A549 (cell line): ENCODE results near the gene PRKN. TPM values are rescaled to one million over a fixed set of nuclear protein-coding genes. Genes with fewer than 3 reads are reported as not detected.

Experiments used
- ATAC-seq, 2 experiments: fragments of 200-7000 bp in 1 of 2; fragments of >200 bp in 1 of 2; cut with Nextera tagmentation in 1 of 2; cut with Tn5 transposase in 1 of 2; 3 replicates each; pipeline versions ENCODE4 v1.8.0 to v1.9.1; 2018 to 2020; ENCODE audit warnings: mild to moderate bottlenecking in 1 of 2, moderate library complexity in 1 of 2
- CTCF ChIA-PET: fragments of 300-600 bp; sonication (Branson Sonifier 250); formaldehyde crosslinking; extraction: SDS; loops from one replicate; lab custom pipeline; 2021; ENCODE audit warnings: antibody characterized with exemption, inconsistent platforms; lab: Yijun Ruan, JAX
- POLR2A ChIA-PET: fragments of 350-600 bp; formaldehyde crosslinking; extraction: SDS; loops from one replicate; lab custom pipeline; 2021; ENCODE audit warnings: antibody characterized with exemption, inconsistent platforms; lab: Yijun Ruan, JAX
- DNase-seq, 2 experiments: peaks; one replicate each; pipeline versions ENCODE4 v3.0.0 to v3.0.0-alpha.2; 2011 to 2016; ENCODE audit warnings: low read depth in 1 of 2, low spot score in 1 of 2
- FAIRE-seq: peaks from 2 replicates; lab custom pipeline; 2011; peaks lifted over from hg19 to GRCh38; lab: Jason Lieb, UNC
- H3K27ac ChIP-seq, 2 experiments: fragments of >200 bp; sonication (Bioruptor Twin); formaldehyde crosslinking; 3 replicates each; pipeline ENCODE4 v1.5.1; 2016 to 2017
- H3K4me1 ChIP-seq: fragments of >200 bp; sonication (Bioruptor Twin); formaldehyde crosslinking; 3 replicates; pipeline ENCODE4 v1.6.1; 2016
- H3K4me2 ChIP-seq: fragments of >200 bp; sonication (Bioruptor Twin); formaldehyde crosslinking; 3 replicates; pipeline ENCODE4 v1.6.1; 2016
- H3K4me3 ChIP-seq: fragments of >200 bp; sonication (Bioruptor Twin); formaldehyde crosslinking; 3 replicates; pipeline ENCODE4 v1.5.1; 2016
- H3K9me3 ChIP-seq: fragments of >200 bp; sonication (Bioruptor Twin); formaldehyde crosslinking; 3 replicates; pipeline ENCODE4 v1.6.1; 2016
- ATOH8 ChIP-seq: fragments of 250-450 bp; sonication (Bioruptor Pico); IDR thresholded peaks from 2 replicates; pipeline ENCODE4 v1.5.0; 2020; ENCODE audit warnings: low read depth, mild to moderate bottlenecking, moderate library complexity
- CBX2 ChIP-seq: fragments of 200-600 bp; sonication (generic); IDR thresholded peaks from 2 replicates; pipeline ENCODE4 v1.6.1; 2016; ENCODE audit warnings: low read depth, mild to moderate bottlenecking, borderline replicate concordance
- CEBPB ChIP-seq, 2 experiments: fragments of >200 bp in 1 of 2; sonication (Bioruptor Twin) in 1 of 2; formaldehyde crosslinking in 1 of 2; IDR thresholded peaks; 2 replicates each; pipeline ENCODE4 v1.6.1; 2012 to 2016
- ESRRA ChIP-seq: fragments of 150-350 bp; IDR thresholded peaks from 2 replicates; pipeline ENCODE4 v1.6.1; 2014; ENCODE audit warnings: mild to moderate bottlenecking, low read length, borderline replicate concordance
- FOSB ChIP-seq: fragments of 250-450 bp; sonication (Bioruptor Pico); IDR thresholded peaks from 2 replicates; pipeline ENCODE4 v1.5.0; 2020; ENCODE audit warnings: mild to moderate bottlenecking, moderate library complexity
- GATA3 ChIP-seq: IDR thresholded peaks from 2 replicates; pipeline ENCODE4 v1.6.1; 2012; ENCODE audit warnings: borderline replicate concordance
- HDAC2 ChIP-seq: fragments of 200-600 bp; sonication (generic); IDR thresholded peaks from 2 replicates; pipeline ENCODE4 v1.6.1; 2016
- HEYL ChIP-seq: fragments of 250-450 bp; sonication (Bioruptor Pico); IDR thresholded peaks from 2 replicates; pipeline ENCODE4 v1.8.0; 2021; ENCODE audit warnings: mild to moderate bottlenecking, moderate library complexity
- JUN ChIP-seq, 2 experiments: fragments of >200 bp; sonication (Bioruptor Twin); formaldehyde crosslinking; IDR thresholded peaks; 2 replicates in 1 of 2; 3 replicates in 1 of 2; pipeline ENCODE4 v1.6.1; 2016 to 2017
- JUNB ChIP-seq: fragments of >200 bp; sonication (Bioruptor Twin); formaldehyde crosslinking; IDR thresholded peaks from 2 replicates; pipeline ENCODE4 v1.6.1; 2016
- MAX ChIP-seq: IDR thresholded peaks from 2 replicates; pipeline ENCODE4 v1.6.1; 2012
- MYC ChIP-seq: IDR thresholded peaks from 2 replicates; pipeline ENCODE4 v1.6.1; 2012; ENCODE audit warnings: mild to moderate bottlenecking, inconsistent platforms, low read length, improper control_type of control experiment, borderline replicate concordance
- NFE2L2 ChIP-seq: fragments of 150-350 bp; conservative IDR thresholded peaks from 2 replicates; pipeline ENCODE4 v1.6.1; 2014; ENCODE audit warnings: low read length
- NPAS2 ChIP-seq: fragments of 250-450 bp; sonication (Bioruptor Pico); IDR thresholded peaks from 2 replicates; pipeline ENCODE4 v1.8.0; 2022; ENCODE audit warnings: mild to moderate bottlenecking, moderate library complexity, borderline replicate concordance
- NR3C1 ChIP-seq: fragments of >200 bp; sonication (Bioruptor Twin); formaldehyde crosslinking; IDR thresholded peaks from 3 replicates; pipeline ENCODE4 v1.6.1; 2017
- PBX3 ChIP-seq: IDR thresholded peaks from 2 replicates; pipeline ENCODE4 v1.6.1; 2012
- POLR2A ChIP-seq: IDR thresholded peaks from 2 replicates; pipeline ENCODE4 v1.6.1; 2012; ENCODE audit warnings: mild to moderate bottlenecking, low read length
- POLR2AphosphoS2 ChIP-seq: conservative IDR thresholded peaks from 2 replicates; pipeline ENCODE4 v1.6.1; 2012; ENCODE audit warnings: low read length, improper control_type of control experiment, inconsistent platforms
- RAD21 ChIP-seq, 2 experiments: fragments of >200 bp in 1 of 2; sonication (Bioruptor Twin) in 1 of 2; formaldehyde crosslinking in 1 of 2; IDR thresholded peaks in 1 of 2; conservative IDR thresholded peaks in 1 of 2; 2 replicates in 1 of 2; 3 replicates in 1 of 2; pipeline ENCODE4 v1.6.1; 2012 to 2018; ENCODE audit warnings: inconsistent platforms in 1 of 2
- RCOR1 ChIP-seq: fragments of 150-350 bp; IDR thresholded peaks from 2 replicates; pipeline ENCODE4 v1.6.1; 2014; ENCODE audit warnings: antibody characterized with exemption, low read length, low read depth
- RNF2 ChIP-seq: fragments of 200-600 bp; sonication (generic); IDR thresholded peaks from 2 replicates; pipeline ENCODE4 v1.6.1; 2016; ENCODE audit warnings: low read depth, mild to moderate bottlenecking, antibody characterized with exemption, moderate library complexity, borderline replicate concordance
- SMC3 ChIP-seq: fragments of >200 bp; sonication (Bioruptor Twin); formaldehyde crosslinking; IDR thresholded peaks from 3 replicates; pipeline ENCODE4 v1.6.1; 2018; ENCODE audit warnings: inconsistent platforms
- TFCP2L1 ChIP-seq: fragments of 250-450 bp; sonication (Bioruptor Pico); IDR thresholded peaks from 2 replicates; pipeline ENCODE4 v1.5.0; 2021; ENCODE audit warnings: mild to moderate bottlenecking
- USF2 ChIP-seq: fragments of 450-650 bp; IDR thresholded peaks from 2 replicates; pipeline ENCODE4 v1.6.1; 2014; ENCODE audit warnings: antibody characterized with exemption
- WGBS: methylation state at CpG from one replicate; pipeline ENCODE4 v1.1.6; 2017; ENCODE audit errors: missing lambda C conversion rate; 5-methylcytosine and 5-hydroxymethylcytosine counted together
- polyA plus RNA-seq, 4 experiments: library from polyadenylated mRNA; depleted of rRNA in 3 of 4; stranded (reverse); fragments of >200 nt; fragmentation: RNase III in 1 of 4; extraction: RNeasy Plus Mini Kit Qiagen cat#74134 plus additional on column Dnase treatment in 1 of 4; gene quantifications; 2 replicates in 3 of 4; 3 replicates in 1 of 4; pipeline ENCODE4 v1.2.3, GENCODE V29; 2011 to 2017
- TF ChIP-seq, protein P1 (sequence below): fragments of >200 bp; sonication (Bioruptor Twin); formaldehyde crosslinking; IDR thresholded peaks from 3 replicates; pipeline ENCODE4 v1.6.1; 2016

Gene PRKN
- polyA plus RNA-seq, 2 of the 4 experiments (the other 2 are of a cell fraction): 0.36 to 0.39 TPM

GRCh38 chr6:161956082-161956481 lies 771.5 kb downstream of the PRKN start:
- Histone ChIP-seq H3K4me2 (no peak overlapping the region), H3K27ac (no peak overlapping the region), H3K9me3 (no peaks in the 10 kb centered on the region), H3K4me3 (no peak overlapping the region), H3K4me1 (no peaks in the 10 kb centered on the region)
- 50% methylated on average over 1 of the region's 1 CpG for WGBS
- no peak for ATAC-seq
- no peak for DNase-seq
- FAIRE-seq: no peak
- POLR2A ChIA-PET: no interaction called here
- CTCF ChIA-PET: no interaction called here
- TF ChIP-seq POLR2A (no peak), JUN (IDR thresholded peaks at IDR 0.05) (no peak), CBX2 (no peak), NPAS2 (CRISPR knock-in tag) (no peak), CEBPB (IDR thresholded peaks at IDR 0.05) (no peak)

GRCh38 chr6:161954699-161955276 lies 772.8 kb downstream of the PRKN start:
- POLR2A ChIA-PET: no interaction called here
- no peak overlapping the region for H3K4me3 ChIP-seq
- no peaks in the 10 kb centered on the region for H3K4me1 ChIP-seq
- TF ChIP-seq SMC3 (no peak), HDAC2 (no peak), PBX3 (no peak), HEYL (CRISPR knock-in tag) (no peak), RNF2 (no peak), USF2 (no peak), JUNB (no peak), FOSB (CRISPR knock-in tag) (no peak), POLR2AphosphoS2 (no peak), TFCP2L1 (CRISPR knock-in tag) (no peak)
- TF ChIP-seq, protein P1, sequence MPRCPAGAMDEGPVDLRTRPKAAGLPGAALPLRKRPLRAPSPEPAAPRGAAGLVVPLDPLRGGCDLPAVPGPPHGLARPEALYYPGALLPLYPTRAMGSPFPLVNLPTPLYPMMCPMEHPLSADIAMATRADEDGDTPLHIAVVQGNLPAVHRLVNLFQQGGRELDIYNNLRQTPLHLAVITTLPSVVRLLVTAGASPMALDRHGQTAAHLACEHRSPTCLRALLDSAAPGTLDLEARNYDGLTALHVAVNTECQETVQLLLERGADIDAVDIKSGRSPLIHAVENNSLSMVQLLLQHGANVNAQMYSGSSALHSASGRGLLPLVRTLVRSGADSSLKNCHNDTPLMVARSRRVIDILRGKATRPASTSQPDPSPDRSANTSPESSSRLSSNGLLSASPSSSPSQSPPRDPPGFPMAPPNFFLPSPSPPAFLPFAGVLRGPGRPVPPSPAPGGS: no peak
- no peak for FAIRE-seq
- 60% methylated on average over 5 of the region's 5 CpGs for WGBS
- no peak for ATAC-seq
- H3K4me2 ChIP-seq: no peak overlapping the region
- CTCF ChIA-PET: no interaction called here
- DNase-seq: no peak
- H3K9me3 ChIP-seq: no peaks in the 10 kb centered on the region
- H3K27ac ChIP-seq: no peak overlapping the region

DNA sequence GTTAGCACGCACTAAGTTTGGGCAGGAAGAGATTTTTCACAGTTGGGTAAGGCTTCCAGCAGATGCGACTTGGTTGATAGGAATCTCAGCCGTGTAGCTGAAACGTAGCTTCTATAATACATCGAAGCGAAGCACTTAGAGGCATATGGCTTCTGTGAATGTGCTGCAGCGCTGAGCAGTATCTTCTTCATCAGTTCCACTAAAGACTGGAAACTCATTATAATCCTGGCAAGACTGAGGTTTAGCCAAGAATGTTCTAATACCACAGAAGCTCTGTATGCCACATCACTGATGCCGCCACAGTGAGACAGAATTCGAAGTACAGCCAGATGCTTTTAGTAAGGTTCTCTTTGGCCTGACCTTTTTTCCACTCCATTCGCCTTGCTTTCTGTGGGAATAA lies 773.5 kb downstream of the PRKN start:
- Histone ChIP-seq H3K27ac (no peak overlapping the region), H3K4me2 (no peak overlapping the region), H3K4me1 (no peaks in the 10 kb centered on the region), H3K9me3 (no peaks in the 10 kb centered on the region), H3K4me3 (no peak overlapping the region)
- WGBS: 87% methylated on average over 10 of the region's 10 CpGs
- ChIA-PET CTCF (no interaction called here), POLR2A (no interaction called here)
- no peak for DNase-seq
- TF ChIP-seq POLR2A: no peak
- no peak for TF ChIP-seq ATOH8 (CRISPR knock-in tag)
- no peak for TF ChIP-seq GATA3
- TF ChIP-seq MAX: no peak
- TF ChIP-seq RCOR1: no peak
- TF ChIP-seq CEBPB (IDR thresholded peaks at IDR 0.05): no peak
- TF ChIP-seq NFE2L2: no peak
- TF ChIP-seq SMC3: no peak
- no peak for TF ChIP-seq MYC
- no peak for TF ChIP-seq RAD21 (conservative IDR thresholded peaks at IDR 0.05 in 1 of 2, IDR thresholded peaks at IDR 0.05 in 1 of 2)
- no peak for TF ChIP-seq NR3C1
- TF ChIP-seq ESRRA: no peak
- TF ChIP-seq NPAS2 (CRISPR knock-in tag): no peak
- no peak for TF ChIP-seq HDAC2
- TF ChIP-seq FOSB (CRISPR knock-in tag): no peak
- TF ChIP-seq USF2: no peak
- TF ChIP-seq JUN (IDR thresholded peaks at IDR 0.05): no peak
- no peak for FAIRE-seq
- no peak for ATAC-seq
